Gastroesophageal sphincter (tissue), 4 donors: ENCODE data around the gene CTNNBL1. TPM values are rescaled to one million over a fixed set of nuclear protein-coding genes. Genes with fewer than 3 reads are reported as not detected.

Source experiments
- ATAC-seq: fragments of 150-250 bp; one replicate; pipeline ENCODE4 v1.9.1; 2016; ENCODE audit warnings: mild to moderate bottlenecking, moderate library complexity
- H3K27ac ChIP-seq, 4 donors: fragments of 200-600 bp; sonication (generic) in 3 of 4; 1 replicate in 3 of 4; 2 replicates in 1 of 4; pipeline ENCODE4 v1.5.1; 2016 to 2019
- H3K27me3 ChIP-seq: fragments of 200-600 bp; sonication (generic); one replicate; pipeline ENCODE4 v1.5.1; 2019
- H3K36me3 ChIP-seq, 2 donors: fragments of 200-600 bp; sonication (generic); one replicate each; pipeline ENCODE4 v1.5.1; 2019; ENCODE audit warnings: control low read depth in 1 of 2
- H3K4me1 ChIP-seq, 3 donors: fragments of 200-600 bp; sonication (generic); 1 replicate in 2 of 3; 2 replicates in 1 of 3; pipeline ENCODE4 v1.5.1; 2016 to 2019; ENCODE audit warnings: control low read depth in 2 of 3
- H3K4me3 ChIP-seq, 2 donors: fragments of 200-600 bp; sonication (generic); one replicate each; pipeline ENCODE4 v1.5.1; 2019; ENCODE audit warnings: mild to moderate bottlenecking in 1 of 2, moderate library complexity in 1 of 2
- H3K9me3 ChIP-seq, 3 donors: fragments of 200-600 bp; sonication (generic); one replicate each; pipeline ENCODE4 v1.5.1; 2017 to 2019; ENCODE audit warnings: control low read depth in 2 of 3
- EP300 ChIP-seq: sonication (generic); formaldehyde crosslinking; IDR thresholded peaks from one replicate; pipeline ENCODE4 v1.6.1; 2017; ENCODE audit warnings: antibody characterized with exemption, mild to moderate bottlenecking
- POLR2A ChIP-seq, 2 donors: fragments of 450-650 bp; IDR thresholded peaks; one replicate each; pipeline ENCODE4 v1.6.1; 2017; ENCODE audit warnings: antibody characterized with exemption in 2 of 2, mild to moderate bottlenecking in 2 of 2, moderate library complexity in 1 of 2
- POLR2AphosphoS5 ChIP-seq: sonication (generic); formaldehyde crosslinking; IDR thresholded peaks from one replicate; pipeline ENCODE4 v1.6.1; 2017; ENCODE audit warnings: antibody characterized with exemption
- WGBS, 2 donors: methylation state at CpG; one replicate each; pipeline ENCODE4 v1.1.5; 2018; ENCODE audit warnings: low coverage in 1 of 2; 5-methylcytosine and 5-hydroxymethylcytosine counted together
- total RNA-seq, 4 donors: library from RNA; depleted of rRNA; stranded (reverse); fragments of >200 nt; gene quantifications; one replicate each; pipeline ENCODE4 v1.1.0, GENCODE V29; 2016
- TF ChIP-seq, protein P1 (sequence below), 4 experiments: fragments of 200-600 bp in 2 of 4; fragments of 450-650 bp in 2 of 4; sonication (generic) in 1 of 4; IDR thresholded peaks; one replicate each; pipeline ENCODE4 v1.5.1; 2017 to 2019; ENCODE audit warnings: antibody characterized with exemption in 4 of 4, mild to moderate bottlenecking in 2 of 4, moderate library complexity in 2 of 4

Gene CTNNBL1
- total RNA-seq, 4 donors from 2014 or later, result 43.8 to 58.4 (median 47.1) TPM

DNA sequence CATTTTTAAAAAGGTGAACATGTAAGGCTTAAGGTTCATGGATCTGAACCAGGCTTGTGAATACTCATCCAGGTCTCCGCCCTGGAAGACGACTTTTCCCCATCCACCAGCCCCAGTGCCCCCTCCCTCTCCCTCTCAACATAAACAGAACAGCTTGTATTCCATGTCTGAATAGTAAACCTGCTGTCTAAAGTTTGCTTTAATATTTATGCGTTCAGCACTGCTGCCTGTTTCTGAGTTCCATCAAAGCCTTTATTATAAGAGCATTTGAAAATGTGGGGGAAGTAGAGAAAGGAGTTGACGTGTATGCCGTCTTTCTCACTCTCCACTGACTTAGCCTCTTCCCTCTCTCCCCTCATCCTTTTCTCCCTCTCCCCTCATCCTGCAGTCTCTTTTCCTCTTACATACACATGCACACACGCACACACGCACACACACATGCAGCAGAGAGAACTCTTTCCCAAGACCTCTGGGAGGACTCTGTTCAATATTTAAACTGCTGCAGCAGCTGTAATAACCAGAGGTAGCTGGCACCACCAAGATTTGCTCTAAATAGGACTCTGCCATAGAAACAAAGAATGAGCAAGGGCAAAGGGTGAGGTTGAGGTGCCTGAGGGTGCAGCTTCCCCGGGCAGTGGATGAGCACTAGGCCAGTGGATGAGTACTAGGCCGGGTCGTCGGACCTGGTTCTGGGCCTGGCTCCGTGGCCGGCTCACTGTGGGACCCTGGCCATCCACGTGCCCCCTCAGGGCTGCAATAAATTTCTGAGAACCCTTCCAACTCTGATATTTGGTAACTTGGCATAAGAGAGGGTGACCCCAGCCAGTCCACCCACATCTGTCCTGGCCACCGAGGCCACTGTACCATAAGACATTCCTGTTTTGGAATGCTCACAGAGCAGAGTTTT is 173.7 kb downstream of the CTNNBL1 start:
- 58 to 61% methylated on average over 9 to 11 of the region's 15 CpGs for WGBS, 2 donors
- Histone ChIP-seq H3K27ac (peak overlapping the region in 3 of 4 donors; percentile 16 to 71 (median 57)), H3K27me3 (no peaks in the 10 kb centered on the region), H3K9me3 (no peaks in the 10 kb centered on the region), H3K4me1 (peaks cover 0 to 35% (median 0%) of the 10 kb centered on the region in 3 donors), H3K36me3 (peaks cover 0 to 76% of the 10 kb centered on the region in 2 donors), H3K4me3 (no peak overlapping the region)
- no peak for ATAC-seq
- TF ChIP-seq, protein P1, sequence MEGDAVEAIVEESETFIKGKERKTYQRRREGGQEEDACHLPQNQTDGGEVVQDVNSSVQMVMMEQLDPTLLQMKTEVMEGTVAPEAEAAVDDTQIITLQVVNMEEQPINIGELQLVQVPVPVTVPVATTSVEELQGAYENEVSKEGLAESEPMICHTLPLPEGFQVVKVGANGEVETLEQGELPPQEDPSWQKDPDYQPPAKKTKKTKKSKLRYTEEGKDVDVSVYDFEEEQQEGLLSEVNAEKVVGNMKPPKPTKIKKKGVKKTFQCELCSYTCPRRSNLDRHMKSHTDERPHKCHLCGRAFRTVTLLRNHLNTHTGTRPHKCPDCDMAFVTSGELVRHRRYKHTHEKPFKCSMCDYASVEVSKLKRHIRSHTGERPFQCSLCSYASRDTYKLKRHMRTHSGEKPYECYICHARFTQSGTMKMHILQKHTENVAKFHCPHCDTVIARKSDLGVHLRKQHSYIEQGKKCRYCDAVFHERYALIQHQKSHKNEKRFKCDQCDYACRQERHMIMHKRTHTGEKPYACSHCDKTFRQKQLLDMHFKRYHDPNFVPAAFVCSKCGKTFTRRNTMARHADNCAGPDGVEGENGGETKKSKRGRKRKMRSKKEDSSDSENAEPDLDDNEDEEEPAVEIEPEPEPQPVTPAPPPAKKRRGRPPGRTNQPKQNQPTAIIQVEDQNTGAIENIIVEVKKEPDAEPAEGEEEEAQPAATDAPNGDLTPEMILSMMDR (IDR thresholded peaks at IDR 0.05), result no peak
- TF ChIP-seq POLR2AphosphoS5 (no peak), POLR2A (IDR thresholded peaks at IDR 0.05) (no peak), EP300 (no peak)

DNA sequence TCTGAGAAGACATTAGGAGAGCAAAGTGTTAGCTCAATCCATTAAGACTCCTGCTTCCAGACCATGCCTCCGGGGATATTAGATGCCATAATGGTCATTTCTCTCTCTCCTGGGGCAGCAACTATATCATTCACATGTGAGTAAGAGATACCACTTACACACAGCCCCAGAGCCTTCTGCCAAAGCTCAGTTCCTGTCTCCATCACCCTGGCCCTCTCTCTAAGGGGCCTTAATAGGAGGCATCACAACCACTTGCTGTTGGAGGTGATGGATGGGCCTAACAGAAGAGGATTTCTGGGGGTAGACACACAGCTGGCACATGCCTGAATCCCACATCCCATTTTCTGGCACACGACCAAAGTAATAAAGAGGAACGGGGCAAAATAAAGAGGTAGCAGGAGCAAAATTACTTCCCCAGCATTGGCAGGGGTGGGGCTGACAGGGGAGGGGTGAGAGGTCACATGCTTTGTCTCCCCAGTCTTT is 175.1 kb downstream of the CTNNBL1 start:
- Histone ChIP-seq H3K36me3 (peaks cover 0 to 76% of the 10 kb centered on the region in 2 donors), H3K27me3 (no peaks in the 10 kb centered on the region), H3K9me3 (no peaks in the 10 kb centered on the region), H3K27ac (no peak overlapping the region), H3K4me1 (peaks cover 0 to 35% (median 0%) of the 10 kb centered on the region in 3 donors), H3K4me3 (no peak overlapping the region)
- TF ChIP-seq POLR2AphosphoS5 (no peak), POLR2A (IDR thresholded peaks at IDR 0.05) (no peak)
- TF ChIP-seq, protein P1 (IDR thresholded peaks at IDR 0.05), result no peak
- 64 to 90% methylated on average over 2 to 3 of the region's 3 CpGs for WGBS, 2 donors
- no peak for ATAC-seq

DNA sequence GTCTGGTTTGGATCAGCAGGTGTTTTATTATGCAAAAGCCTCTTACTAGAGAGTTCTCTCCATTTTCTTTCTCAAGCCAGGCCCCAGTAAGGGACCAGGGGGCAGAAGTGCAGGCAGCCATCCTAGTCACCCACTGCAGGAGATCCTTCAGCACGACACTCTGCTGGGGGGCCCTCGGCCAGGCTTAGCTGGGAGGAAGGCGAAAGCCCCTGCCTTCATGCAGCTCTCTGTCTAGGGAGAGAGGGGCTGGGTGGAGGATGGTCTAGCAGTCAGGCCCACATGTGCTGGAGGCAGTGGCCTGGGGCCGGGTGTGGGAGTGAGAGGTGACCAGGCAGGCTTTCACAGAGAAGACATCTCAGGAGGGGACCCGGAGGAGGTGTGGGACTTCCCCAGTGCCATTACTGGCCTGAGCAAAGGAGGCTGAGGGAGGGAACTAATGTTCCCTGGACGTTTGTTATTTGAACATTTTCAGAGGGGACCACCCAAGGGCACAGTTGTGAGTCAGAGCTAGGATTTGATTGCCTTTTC is 175.6 kb downstream of the CTNNBL1 start:
- Histone ChIP-seq H3K36me3 (peaks cover 0 to 76% of the 10 kb centered on the region in 2 donors), H3K27ac (no peak overlapping the region), H3K4me3 (no peak overlapping the region), H3K4me1 (peaks cover 0 to 35% (median 0%) of the 10 kb centered on the region in 3 donors), H3K9me3 (no peaks in the 10 kb centered on the region), H3K27me3 (no peaks in the 10 kb centered on the region)
- no CpG with 5 or more reads among the region's 6 CpGs for WGBS, 2 donors
- TF ChIP-seq POLR2AphosphoS5 (no peak), EP300 (no peak), POLR2A (IDR thresholded peaks at IDR 0.05) (no peak)
- TF ChIP-seq, protein P1 (IDR thresholded peaks at IDR 0.05), result no peak
- no peak for ATAC-seq

DNA sequence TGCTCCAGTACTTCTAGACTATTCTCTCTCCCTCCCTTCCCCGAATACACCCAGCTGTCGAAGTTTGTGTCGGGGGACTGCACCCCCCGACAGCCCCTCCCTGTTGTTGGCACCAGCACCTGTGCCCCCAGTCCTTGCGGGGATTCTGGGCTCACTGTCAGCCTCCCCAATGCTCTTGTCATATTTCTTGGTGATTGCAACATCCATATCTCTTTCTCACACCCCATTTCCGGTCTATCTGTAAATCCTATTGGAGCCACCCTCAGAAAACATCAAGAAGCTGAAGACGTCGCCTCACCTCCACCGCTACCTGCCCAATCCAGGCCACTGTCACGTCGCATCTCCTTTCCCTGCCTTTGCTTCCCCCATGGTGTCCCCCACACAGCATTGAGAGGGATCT is 176.5 kb downstream of the CTNNBL1 start:
- Histone ChIP-seq H3K27me3 (no peaks in the 10 kb centered on the region), H3K4me1 (peaks cover 0 to 35% (median 0%) of the 10 kb centered on the region in 3 donors), H3K27ac (no peak overlapping the region), H3K9me3 (no peaks in the 10 kb centered on the region), H3K36me3 (peaks cover 0 to 77% of the 10 kb centered on the region in 2 donors), H3K4me3 (no peak overlapping the region)
- TF ChIP-seq, protein P1 (IDR thresholded peaks at IDR 0.05), result no peak
- TF ChIP-seq POLR2AphosphoS5 (no peak), EP300 (no peak)
- ATAC-seq, result no peak
- 89 to 94% methylated on average over 6 to 11 of the region's 11 CpGs for WGBS, 2 donors
